K562 (cell line): ENCODE data around the gene GNAL. TPM values are rescaled to one million over a fixed set of nuclear protein-coding genes. Genes with fewer than 3 reads are reported as not detected.

ENCODE experiments used
- polyA plus RNA-seq, 8 experiments: library from polyadenylated mRNA; depleted of rRNA in 4 of 8; stranded (reverse) in 5 of 8; unstranded in 3 of 8; fragments of >200 nt; fragmentation: Nextera tagmentation in 2 of 8; fragmentation: Illumina TruSeq in 1 of 8; extraction: Ambion mirVana in 2 of 8; extraction: Trizol in 1 of 8; gene quantifications; 2 replicates each; pipeline versions ENCODE4 v1.2.1 to v1.2.3, GENCODE V29; 2011 to 2014; ENCODE audit warnings: inconsistent platforms in 1 of 8, missing spikeins in 1 of 8
- total RNA-seq, 7 experiments: library from RNA; depleted of rRNA in 6 of 7; stranded (reverse); fragments of >200 nt in 6 of 7; fragmentation: Illumina TruSeq in 2 of 7; extraction: Trizol in 2 of 7; gene quantifications; 2 replicates each; pipeline versions ENCODE4 v1.2.1 to v1.2.3, GENCODE V29; 2011 to 2021; ENCODE audit warnings: low replicate concordance in 1 of 7
- TF ChIP-seq, protein P1 (sequence below): fragments of 450-650 bp; IDR thresholded peaks from 2 replicates; pipeline ENCODE4 v1.6.1; 2016; ENCODE audit warnings: mild to moderate bottlenecking, moderate library complexity

The GNAL gene
- total and polyA plus RNA-seq, 9 of the 15 experiments (the other 6 are each of a cell fraction or from before 2014, with no cell fraction given) = under 0.01 to 0.10 (median 0.01) TPM; not detected in 5

DNA sequence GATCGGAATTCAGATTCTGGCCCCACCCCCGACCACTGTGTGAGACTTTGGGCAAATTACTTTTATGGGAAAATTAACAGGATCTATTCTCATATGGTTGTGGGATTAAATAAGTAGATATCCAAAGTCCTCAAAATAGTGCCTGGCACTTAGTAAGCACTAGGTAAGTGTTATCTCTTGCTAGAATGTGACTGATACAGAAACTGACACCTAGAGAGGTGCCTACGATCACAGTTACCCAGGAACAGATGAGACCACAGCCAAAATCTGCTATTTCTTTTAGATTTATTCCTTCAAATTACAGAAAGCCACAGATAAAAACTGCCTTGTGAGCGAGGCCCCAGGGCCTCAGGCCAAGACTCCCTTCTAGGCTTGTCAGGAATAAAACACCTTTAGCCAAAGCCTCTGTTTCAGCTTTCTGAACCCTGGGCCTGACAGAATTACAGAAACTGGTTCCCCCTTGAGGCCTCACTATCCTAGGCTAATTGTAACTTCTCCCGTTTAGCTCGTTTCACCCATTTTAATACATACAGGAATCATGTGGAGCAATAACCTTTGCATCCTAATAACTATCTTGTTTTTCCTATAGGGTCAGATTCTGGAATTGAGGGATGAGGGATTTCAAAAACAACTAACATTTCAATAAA is 139.8 kb downstream of the GNAL start (continued):
- TF ChIP-seq, protein P1, sequence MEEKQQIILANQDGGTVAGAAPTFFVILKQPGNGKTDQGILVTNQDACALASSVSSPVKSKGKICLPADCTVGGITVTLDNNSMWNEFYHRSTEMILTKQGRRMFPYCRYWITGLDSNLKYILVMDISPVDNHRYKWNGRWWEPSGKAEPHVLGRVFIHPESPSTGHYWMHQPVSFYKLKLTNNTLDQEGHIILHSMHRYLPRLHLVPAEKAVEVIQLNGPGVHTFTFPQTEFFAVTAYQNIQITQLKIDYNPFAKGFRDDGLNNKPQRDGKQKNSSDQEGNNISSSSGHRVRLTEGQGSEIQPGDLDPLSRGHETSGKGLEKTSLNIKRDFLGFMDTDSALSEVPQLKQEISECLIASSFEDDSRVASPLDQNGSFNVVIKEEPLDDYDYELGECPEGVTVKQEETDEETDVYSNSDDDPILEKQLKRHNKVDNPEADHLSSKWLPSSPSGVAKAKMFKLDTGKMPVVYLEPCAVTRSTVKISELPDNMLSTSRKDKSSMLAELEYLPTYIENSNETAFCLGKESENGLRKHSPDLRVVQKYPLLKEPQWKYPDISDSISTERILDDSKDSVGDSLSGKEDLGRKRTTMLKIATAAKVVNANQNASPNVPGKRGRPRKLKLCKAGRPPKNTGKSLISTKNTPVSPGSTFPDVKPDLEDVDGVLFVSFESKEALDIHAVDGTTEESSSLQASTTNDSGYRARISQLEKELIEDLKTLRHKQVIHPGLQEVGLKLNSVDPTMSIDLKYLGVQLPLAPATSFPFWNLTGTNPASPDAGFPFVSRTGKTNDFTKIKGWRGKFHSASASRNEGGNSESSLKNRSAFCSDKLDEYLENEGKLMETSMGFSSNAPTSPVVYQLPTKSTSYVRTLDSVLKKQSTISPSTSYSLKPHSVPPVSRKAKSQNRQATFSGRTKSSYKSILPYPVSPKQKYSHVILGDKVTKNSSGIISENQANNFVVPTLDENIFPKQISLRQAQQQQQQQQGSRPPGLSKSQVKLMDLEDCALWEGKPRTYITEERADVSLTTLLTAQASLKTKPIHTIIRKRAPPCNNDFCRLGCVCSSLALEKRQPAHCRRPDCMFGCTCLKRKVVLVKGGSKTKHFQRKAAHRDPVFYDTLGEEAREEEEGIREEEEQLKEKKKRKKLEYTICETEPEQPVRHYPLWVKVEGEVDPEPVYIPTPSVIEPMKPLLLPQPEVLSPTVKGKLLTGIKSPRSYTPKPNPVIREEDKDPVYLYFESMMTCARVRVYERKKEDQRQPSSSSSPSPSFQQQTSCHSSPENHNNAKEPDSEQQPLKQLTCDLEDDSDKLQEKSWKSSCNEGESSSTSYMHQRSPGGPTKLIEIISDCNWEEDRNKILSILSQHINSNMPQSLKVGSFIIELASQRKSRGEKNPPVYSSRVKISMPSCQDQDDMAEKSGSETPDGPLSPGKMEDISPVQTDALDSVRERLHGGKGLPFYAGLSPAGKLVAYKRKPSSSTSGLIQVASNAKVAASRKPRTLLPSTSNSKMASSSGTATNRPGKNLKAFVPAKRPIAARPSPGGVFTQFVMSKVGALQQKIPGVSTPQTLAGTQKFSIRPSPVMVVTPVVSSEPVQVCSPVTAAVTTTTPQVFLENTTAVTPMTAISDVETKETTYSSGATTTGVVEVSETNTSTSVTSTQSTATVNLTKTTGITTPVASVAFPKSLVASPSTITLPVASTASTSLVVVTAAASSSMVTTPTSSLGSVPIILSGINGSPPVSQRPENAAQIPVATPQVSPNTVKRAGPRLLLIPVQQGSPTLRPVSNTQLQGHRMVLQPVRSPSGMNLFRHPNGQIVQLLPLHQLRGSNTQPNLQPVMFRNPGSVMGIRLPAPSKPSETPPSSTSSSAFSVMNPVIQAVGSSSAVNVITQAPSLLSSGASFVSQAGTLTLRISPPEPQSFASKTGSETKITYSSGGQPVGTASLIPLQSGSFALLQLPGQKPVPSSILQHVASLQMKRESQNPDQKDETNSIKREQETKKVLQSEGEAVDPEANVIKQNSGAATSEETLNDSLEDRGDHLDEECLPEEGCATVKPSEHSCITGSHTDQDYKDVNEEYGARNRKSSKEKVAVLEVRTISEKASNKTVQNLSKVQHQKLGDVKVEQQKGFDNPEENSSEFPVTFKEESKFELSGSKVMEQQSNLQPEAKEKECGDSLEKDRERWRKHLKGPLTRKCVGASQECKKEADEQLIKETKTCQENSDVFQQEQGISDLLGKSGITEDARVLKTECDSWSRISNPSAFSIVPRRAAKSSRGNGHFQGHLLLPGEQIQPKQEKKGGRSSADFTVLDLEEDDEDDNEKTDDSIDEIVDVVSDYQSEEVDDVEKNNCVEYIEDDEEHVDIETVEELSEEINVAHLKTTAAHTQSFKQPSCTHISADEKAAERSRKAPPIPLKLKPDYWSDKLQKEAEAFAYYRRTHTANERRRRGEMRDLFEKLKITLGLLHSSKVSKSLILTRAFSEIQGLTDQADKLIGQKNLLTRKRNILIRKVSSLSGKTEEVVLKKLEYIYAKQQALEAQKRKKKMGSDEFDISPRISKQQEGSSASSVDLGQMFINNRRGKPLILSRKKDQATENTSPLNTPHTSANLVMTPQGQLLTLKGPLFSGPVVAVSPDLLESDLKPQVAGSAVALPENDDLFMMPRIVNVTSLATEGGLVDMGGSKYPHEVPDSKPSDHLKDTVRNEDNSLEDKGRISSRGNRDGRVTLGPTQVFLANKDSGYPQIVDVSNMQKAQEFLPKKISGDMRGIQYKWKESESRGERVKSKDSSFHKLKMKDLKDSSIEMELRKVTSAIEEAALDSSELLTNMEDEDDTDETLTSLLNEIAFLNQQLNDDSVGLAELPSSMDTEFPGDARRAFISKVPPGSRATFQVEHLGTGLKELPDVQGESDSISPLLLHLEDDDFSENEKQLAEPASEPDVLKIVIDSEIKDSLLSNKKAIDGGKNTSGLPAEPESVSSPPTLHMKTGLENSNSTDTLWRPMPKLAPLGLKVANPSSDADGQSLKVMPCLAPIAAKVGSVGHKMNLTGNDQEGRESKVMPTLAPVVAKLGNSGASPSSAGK = no peak
- TF ChIP-seq, all 486 proteins: peak for 0
